ENCODE results near the gene SYCP2.

SYCP2 gene, protein sequence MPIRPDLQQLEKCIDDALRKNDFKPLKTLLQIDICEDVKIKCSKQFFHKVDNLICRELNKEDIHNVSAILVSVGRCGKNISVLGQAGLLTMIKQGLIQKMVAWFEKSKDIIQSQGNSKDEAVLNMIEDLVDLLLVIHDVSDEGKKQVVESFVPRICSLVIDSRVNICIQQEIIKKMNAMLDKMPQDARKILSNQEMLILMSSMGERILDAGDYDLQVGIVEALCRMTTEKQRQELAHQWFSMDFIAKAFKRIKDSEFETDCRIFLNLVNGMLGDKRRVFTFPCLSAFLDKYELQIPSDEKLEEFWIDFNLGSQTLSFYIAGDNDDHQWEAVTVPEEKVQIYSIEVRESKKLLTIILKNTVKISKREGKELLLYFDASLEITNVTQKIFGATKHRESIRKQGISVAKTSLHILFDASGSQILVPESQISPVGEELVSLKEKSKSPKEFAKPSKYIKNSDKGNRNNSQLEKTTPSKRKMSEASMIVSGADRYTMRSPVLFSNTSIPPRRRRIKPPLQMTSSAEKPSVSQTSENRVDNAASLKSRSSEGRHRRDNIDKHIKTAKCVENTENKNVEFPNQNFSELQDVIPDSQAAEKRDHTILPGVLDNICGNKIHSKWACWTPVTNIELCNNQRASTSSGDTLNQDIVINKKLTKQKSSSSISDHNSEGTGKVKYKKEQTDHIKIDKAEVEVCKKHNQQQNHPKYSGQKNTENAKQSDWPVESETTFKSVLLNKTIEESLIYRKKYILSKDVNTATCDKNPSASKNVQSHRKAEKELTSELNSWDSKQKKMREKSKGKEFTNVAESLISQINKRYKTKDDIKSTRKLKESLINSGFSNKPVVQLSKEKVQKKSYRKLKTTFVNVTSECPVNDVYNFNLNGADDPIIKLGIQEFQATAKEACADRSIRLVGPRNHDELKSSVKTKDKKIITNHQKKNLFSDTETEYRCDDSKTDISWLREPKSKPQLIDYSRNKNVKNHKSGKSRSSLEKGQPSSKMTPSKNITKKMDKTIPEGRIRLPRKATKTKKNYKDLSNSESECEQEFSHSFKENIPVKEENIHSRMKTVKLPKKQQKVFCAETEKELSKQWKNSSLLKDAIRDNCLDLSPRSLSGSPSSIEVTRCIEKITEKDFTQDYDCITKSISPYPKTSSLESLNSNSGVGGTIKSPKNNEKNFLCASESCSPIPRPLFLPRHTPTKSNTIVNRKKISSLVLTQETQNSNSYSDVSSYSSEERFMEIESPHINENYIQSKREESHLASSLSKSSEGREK (N-terminal part only)

DNA sequence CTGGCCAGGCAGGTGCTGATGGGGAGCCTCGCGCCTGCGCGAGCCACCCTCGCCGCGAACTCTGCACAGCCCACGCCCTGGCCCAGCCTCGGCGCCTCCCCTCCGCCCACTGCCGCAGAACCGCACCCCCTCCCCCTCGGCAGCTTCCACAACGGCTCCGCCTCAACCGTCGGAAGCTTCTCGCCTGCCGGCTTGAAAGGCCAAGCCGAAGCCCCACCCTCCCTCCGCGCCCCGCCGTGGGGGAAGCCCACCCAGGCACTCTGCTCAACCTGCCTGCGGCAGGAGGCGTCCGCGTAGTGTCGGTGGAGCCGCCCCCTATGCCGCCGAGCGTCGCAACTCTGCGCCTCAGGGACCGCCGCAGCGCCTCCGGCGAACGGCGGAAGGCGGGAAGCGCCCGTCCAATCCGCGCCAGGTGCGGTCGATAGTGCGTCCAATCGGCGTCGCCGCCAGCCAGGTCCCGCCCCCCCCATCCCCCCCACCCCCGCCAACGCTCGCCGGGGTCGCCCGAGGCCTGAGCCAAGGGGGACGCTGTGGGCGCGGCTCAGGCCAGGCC is at the start of gene SYCP2:
TSS of gene SYCP2 (minus strand) at position 342 of the 553 bp plus-strand sequence. CDS start 11,224 bp downstream, outside the sequence.
- TF ChIP-seq, protein P1, sequence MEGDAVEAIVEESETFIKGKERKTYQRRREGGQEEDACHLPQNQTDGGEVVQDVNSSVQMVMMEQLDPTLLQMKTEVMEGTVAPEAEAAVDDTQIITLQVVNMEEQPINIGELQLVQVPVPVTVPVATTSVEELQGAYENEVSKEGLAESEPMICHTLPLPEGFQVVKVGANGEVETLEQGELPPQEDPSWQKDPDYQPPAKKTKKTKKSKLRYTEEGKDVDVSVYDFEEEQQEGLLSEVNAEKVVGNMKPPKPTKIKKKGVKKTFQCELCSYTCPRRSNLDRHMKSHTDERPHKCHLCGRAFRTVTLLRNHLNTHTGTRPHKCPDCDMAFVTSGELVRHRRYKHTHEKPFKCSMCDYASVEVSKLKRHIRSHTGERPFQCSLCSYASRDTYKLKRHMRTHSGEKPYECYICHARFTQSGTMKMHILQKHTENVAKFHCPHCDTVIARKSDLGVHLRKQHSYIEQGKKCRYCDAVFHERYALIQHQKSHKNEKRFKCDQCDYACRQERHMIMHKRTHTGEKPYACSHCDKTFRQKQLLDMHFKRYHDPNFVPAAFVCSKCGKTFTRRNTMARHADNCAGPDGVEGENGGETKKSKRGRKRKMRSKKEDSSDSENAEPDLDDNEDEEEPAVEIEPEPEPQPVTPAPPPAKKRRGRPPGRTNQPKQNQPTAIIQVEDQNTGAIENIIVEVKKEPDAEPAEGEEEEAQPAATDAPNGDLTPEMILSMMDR (IDR thresholded peaks at IDR 0.05; ENCODE audit: low read depth, low read length), result no peak
- no peak for DNase-seq (ENCODE audit: extremely low read depth, low read depth)

DNA sequence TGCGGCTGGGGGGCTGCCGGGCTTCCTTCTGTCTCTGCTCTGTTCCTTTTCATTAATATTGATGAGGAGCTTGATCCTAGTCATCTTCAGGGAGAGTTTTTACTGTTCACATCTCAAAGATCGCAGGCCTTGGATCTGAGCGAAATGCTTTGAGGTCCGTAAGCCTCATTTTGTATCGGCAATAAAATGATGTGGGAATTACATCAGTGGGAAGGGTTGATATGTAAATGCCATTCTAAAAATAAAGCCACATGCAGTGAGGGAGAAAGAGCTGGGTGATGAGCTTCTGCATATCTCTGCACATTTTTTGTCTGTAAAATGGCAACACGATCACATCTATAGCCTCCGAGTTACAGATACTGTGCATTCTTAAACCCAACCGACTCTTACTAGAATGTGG is 49.6 kb upstream of the SYCP2 start:
- DNase-seq (ENCODE audit: extremely low read depth, low read depth), result no peak
- TF ChIP-seq, protein P1 (IDR thresholded peaks at IDR 0.05; ENCODE audit: low read depth, low read length), result no peak

DNA sequence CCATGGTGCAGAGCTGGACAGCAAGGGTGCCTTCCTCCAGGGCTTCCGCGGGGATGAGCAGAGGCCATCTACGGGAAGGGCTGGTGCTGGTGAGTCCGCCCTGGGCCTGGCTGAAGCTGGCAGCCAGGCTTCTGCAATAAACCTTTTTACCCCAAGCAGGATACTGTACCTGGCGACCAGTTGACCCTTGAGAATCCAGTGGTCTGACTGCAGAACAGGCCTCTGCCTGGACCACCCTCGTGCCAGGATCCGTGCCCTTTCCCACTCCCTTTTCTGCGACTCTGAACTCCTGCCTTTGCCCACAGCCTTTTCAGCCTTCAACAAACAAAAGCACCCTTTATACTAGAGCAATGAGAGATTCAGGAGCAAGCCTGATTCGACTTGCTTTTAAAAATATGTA is 43.6 kb upstream of the SYCP2 start:
- TF ChIP-seq, protein P1 (IDR thresholded peaks at IDR 0.05; ENCODE audit: low read depth, low read length), result no peak
- DNase-seq (ENCODE audit: extremely low read depth, low read depth), result no peak

DNA sequence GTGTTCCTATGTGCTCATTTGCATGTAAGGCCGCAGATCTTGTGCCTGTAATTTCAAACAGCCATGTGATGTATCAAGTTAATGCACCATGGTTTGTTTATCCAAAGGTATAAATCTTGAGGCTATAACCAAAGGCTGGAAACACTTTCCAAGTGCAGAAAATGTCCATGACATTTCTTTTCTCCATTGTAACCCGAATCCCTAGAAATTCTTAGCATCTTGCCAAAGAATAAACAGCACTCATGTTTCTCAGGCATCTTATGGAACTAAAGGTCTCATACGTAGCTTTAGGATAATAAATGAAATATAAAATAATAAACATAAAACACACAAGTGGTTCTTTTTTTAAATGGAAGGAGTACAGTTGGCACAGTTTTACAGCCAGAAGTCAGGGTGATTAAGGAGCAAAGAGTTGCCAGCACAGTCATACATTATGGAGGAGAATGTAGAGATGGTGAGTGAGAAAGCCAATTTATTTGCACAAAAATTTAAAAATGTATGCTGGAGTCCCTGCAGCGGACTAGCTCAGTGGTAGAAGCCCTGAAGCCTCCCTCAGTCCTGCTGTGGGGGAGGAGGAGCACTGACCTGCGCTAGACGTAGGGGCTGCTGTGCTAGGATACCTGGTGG is 42.8 kb upstream of the SYCP2 start:
- DNase-seq (ENCODE audit: extremely low read depth, low read depth), result no peak
- TF ChIP-seq, protein P1 (IDR thresholded peaks at IDR 0.05; ENCODE audit: low read depth, low read length), result no peak

DNA sequence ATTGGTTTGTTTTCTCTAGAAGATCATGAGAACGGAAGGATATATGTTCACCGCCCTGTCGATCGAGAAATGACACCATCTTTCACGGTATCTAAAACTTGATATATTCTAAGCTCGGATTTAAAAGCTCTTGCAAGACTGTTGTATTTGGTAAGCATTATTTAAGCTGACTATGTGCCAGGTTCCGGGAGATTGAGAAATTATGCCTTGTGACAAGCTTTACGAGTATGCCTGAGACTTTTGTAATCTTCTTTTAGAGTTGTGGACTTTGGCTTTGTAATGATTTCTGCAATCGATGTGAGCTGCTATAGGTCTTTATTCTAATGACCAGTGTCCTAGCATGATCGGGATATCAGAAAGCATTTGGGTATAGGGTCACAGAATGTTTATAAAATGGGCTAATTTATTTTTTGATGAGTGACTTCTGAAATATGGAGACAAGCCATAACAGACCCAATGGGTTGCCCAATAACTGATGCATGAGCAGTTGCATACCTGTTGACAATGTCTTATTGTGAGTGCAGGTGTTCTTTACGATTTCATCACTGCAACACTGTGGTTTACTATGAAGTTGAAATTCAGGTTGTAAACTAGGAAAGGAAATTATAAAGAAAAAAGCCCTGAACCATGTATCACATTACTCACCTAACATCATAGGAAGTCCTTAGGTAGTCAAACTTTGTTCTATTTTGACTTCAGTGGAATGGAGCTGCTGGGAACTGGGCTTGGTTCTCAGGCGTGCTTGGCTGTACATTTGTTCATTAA is 38.8 kb upstream of the SYCP2 start:
- TF ChIP-seq, protein P1 (IDR thresholded peaks at IDR 0.05; ENCODE audit: low read depth, low read length), result no peak
- no peak for DNase-seq (ENCODE audit: extremely low read depth, low read depth)

DNA sequence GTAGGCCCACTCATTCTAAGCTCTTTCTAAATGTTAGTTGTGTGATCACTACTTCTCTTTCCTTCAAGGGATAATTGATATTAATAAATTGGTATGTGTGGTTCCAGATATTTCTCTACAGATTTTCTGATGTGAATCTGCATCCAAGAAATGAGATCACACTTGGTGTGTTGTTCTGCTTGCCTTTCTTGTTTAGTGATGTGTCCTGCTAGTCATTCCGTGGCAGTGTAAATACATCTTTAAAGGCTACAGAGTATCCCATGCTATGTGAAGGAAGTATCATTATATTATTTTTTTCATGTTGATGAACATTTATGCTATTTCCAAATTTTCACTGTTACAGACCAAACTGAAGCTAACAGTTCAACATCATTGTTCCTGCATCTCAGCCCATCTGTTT is 38.0 kb upstream of the SYCP2 start:
- no peak for DNase-seq (ENCODE audit: extremely low read depth, low read depth)
- TF ChIP-seq, protein P1 (IDR thresholded peaks at IDR 0.05; ENCODE audit: low read depth, low read length), result no peak
